ENCODE measurements around the gene PTMS.

DNA sequence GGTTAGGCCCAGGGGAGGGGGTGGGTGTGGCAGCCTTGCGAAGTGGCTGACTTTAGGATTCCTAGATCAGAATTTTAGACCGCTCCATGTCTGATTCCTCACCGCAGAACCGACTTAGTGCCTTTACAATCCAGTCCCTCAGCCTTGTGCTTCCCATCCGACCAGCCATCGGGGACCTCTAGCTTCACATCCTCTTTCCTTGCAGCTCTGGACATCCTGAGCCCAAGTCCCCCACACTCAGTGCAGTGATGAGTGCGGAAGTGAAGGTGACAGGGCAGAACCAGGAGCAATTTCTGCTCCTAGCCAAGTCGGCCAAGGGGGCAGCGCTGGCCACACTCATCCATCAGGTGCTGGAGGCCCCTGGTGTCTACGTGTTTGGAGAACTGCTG lies 41.8 kb upstream of the PTMS start:
- TF ChIP-seq POLR2AphosphoS5 (IDR thresholded peaks at IDR 0.05), result no peak
- TF ChIP-seq POLR2A (IDR thresholded peaks at IDR 0.05), result no peak
- TF ChIP-seq, protein P1, sequence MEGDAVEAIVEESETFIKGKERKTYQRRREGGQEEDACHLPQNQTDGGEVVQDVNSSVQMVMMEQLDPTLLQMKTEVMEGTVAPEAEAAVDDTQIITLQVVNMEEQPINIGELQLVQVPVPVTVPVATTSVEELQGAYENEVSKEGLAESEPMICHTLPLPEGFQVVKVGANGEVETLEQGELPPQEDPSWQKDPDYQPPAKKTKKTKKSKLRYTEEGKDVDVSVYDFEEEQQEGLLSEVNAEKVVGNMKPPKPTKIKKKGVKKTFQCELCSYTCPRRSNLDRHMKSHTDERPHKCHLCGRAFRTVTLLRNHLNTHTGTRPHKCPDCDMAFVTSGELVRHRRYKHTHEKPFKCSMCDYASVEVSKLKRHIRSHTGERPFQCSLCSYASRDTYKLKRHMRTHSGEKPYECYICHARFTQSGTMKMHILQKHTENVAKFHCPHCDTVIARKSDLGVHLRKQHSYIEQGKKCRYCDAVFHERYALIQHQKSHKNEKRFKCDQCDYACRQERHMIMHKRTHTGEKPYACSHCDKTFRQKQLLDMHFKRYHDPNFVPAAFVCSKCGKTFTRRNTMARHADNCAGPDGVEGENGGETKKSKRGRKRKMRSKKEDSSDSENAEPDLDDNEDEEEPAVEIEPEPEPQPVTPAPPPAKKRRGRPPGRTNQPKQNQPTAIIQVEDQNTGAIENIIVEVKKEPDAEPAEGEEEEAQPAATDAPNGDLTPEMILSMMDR (IDR thresholded peaks at IDR 0.05), result no peak

Data from sigmoid colon (tissue), 4 donors.